ENCODE results near the gene ATG4B.

The ATG4B gene

GRCh38 chr2:241632478-241633325, 4.8 kb upstream of the ATG4B start:
- Histone ChIP-seq H3K4me1 (ENCODE audit: control insufficient read depth, insufficient read depth, low read length) (peaks cover 15% of the 10 kb centered on the region), H3K27me3 (ENCODE audit: control insufficient read depth in 1 of 2, insufficient read depth in 2 of 2, low read length in 2 of 2) (no peaks in the 10 kb centered on the region), H3K9ac (ENCODE audit: low read length in 2 of 2) (no peak overlapping the region), H3K27ac (ENCODE audit: low read length) (no peak overlapping the region), H3K4me3 (ENCODE audit: low read length in 2 of 2) (no peak overlapping the region), H3K9me3 (ENCODE audit: control insufficient read depth in 2 of 2, low read length in 2 of 2) (no peaks in the 10 kb centered on the region), H3K36me3 (ENCODE audit: control insufficient read depth in 2 of 2, insufficient read depth in 2 of 2, low read length in 2 of 2) (peaks cover 23 to 29% of the 10 kb centered on the region in 2 donors)

GRCh38 chr2:241633561-241633960, 3.9 kb upstream of the ATG4B start:
- Histone ChIP-seq H3K36me3 (ENCODE audit: control insufficient read depth in 2 of 2, insufficient read depth in 2 of 2, low read length in 2 of 2) (peaks cover 23 to 28% of the 10 kb centered on the region in 2 donors), H3K9ac (ENCODE audit: low read length in 2 of 2) (no peak overlapping the region), H3K27me3 (ENCODE audit: control insufficient read depth in 1 of 2, insufficient read depth in 2 of 2, low read length in 2 of 2) (no peaks in the 10 kb centered on the region), H3K9me3 (ENCODE audit: control insufficient read depth in 2 of 2, low read length in 2 of 2) (no peaks in the 10 kb centered on the region), H3K4me3 (ENCODE audit: low read length in 2 of 2) (no peak overlapping the region), H3K4me1 (ENCODE audit: control insufficient read depth, insufficient read depth, low read length) (peaks cover 21% of the 10 kb centered on the region), H3K27ac (ENCODE audit: low read length) (no peak overlapping the region)

GRCh38 chr2:241635756-241636155, 1.7 kb upstream of the ATG4B start:
- no peaks in the 10 kb centered on the region for H3K9me3 ChIP-seq (ENCODE audit: control insufficient read depth in 2 of 2, low read length in 2 of 2)
- H3K9ac ChIP-seq (ENCODE audit: low read length in 2 of 2), result peak overlapping the region; percentile 79 to 83
- H3K27me3 ChIP-seq (ENCODE audit: control insufficient read depth in 1 of 2, insufficient read depth in 2 of 2, low read length in 2 of 2), result no peaks in the 10 kb centered on the region
- peaks cover 38% of the 10 kb centered on the region for H3K4me1 ChIP-seq (ENCODE audit: control insufficient read depth, insufficient read depth, low read length)
- peaks cover 16 to 24% of the 10 kb centered on the region in 2 donors for H3K36me3 ChIP-seq (ENCODE audit: control insufficient read depth in 2 of 2, insufficient read depth in 2 of 2, low read length in 2 of 2)
- peak overlapping the region; percentile 64 for H3K27ac ChIP-seq (ENCODE audit: low read length)
- H3K4me3 ChIP-seq (ENCODE audit: low read length in 2 of 2), result peak overlapping the region; percentile 70 to 90

GRCh38 chr2:241636182-241637017, 1.1 kb upstream of the ATG4B start:
- H3K9me3 ChIP-seq (ENCODE audit: control insufficient read depth in 2 of 2, low read length in 2 of 2), result no peaks in the 10 kb centered on the region

GRCh38 chr2:241637795-241638660, 535 bp downstream of the ATG4B start:
- H3K36me3 ChIP-seq (ENCODE audit: control insufficient read depth in 2 of 2, insufficient read depth in 2 of 2, low read length in 2 of 2), result peaks cover 6 to 8% of the 10 kb centered on the region in 2 donors
- H3K4me1 ChIP-seq (ENCODE audit: control insufficient read depth, insufficient read depth, low read length), result peaks cover 50% of the 10 kb centered on the region
- H3K27me3 ChIP-seq (ENCODE audit: control insufficient read depth in 1 of 2, insufficient read depth in 2 of 2, low read length in 2 of 2), result no peaks in the 10 kb centered on the region
- H3K27ac ChIP-seq (ENCODE audit: low read length), result peak overlapping the region; percentile 93
- peak overlapping the region; percentile 93 to 97 for H3K9ac ChIP-seq (ENCODE audit: low read length in 2 of 2)
- H3K4me3 ChIP-seq (ENCODE audit: low read length in 2 of 2), result peak overlapping the region; percentile 46 to 90
- no peaks in the 10 kb centered on the region for H3K9me3 ChIP-seq (ENCODE audit: control insufficient read depth in 2 of 2, low read length in 2 of 2)

More at GRCh38 chr2:241636182-241637017, 1.1 kb upstream of the ATG4B start:
- Histone ChIP-seq H3K4me1 (ENCODE audit: control insufficient read depth, insufficient read depth, low read length) (peaks cover 43% of the 10 kb centered on the region), H3K9ac (ENCODE audit: low read length in 2 of 2) (peak overlapping the region; percentile 79 to 83), H3K4me3 (ENCODE audit: low read length in 2 of 2) (peak overlapping the region; percentile 70 to 90), H3K27me3 (ENCODE audit: control insufficient read depth in 1 of 2, insufficient read depth in 2 of 2, low read length in 2 of 2) (no peaks in the 10 kb centered on the region), H3K36me3 (ENCODE audit: control insufficient read depth in 2 of 2, insufficient read depth in 2 of 2, low read length in 2 of 2) (peaks cover 16 to 21% of the 10 kb centered on the region in 2 donors), H3K27ac (ENCODE audit: low read length) (peak overlapping the region; percentile 64)

GRCh38 chr2:241638940-241639339, 1.4 kb downstream of the ATG4B start:
- Histone ChIP-seq H3K4me3 (ENCODE audit: low read length in 2 of 2) (peak overlapping the region; percentile 46 to 90), H3K9me3 (ENCODE audit: control insufficient read depth in 2 of 2, low read length in 2 of 2) (no peaks in the 10 kb centered on the region), H3K4me1 (ENCODE audit: control insufficient read depth, insufficient read depth, low read length) (peaks cover 50% of the 10 kb centered on the region), H3K27me3 (ENCODE audit: control insufficient read depth in 1 of 2, insufficient read depth in 2 of 2, low read length in 2 of 2) (no peaks in the 10 kb centered on the region), H3K27ac (ENCODE audit: low read length) (no peak overlapping the region), H3K36me3 (ENCODE audit: control insufficient read depth in 2 of 2, insufficient read depth in 2 of 2, low read length in 2 of 2) (no peaks in the 10 kb centered on the region), H3K9ac (ENCODE audit: low read length in 2 of 2) (peak overlapping the region in 1 of 2 donors; percentile 93)

- Histone ChIP-seq H3K4me3 (ENCODE audit: low read length in 2 of 2) (peak overlapping the region; percentile 46 to 90), H3K27me3 (ENCODE audit: control insufficient read depth in 1 of 2, insufficient read depth in 2 of 2, low read length in 2 of 2) (no peaks in the 10 kb centered on the region), H3K4me1 (ENCODE audit: control insufficient read depth, insufficient read depth, low read length) (peaks cover 48% of the 10 kb centered on the region), H3K9ac (ENCODE audit: low read length in 2 of 2) (peak overlapping the region in 1 of 2 donors; percentile 93), H3K9me3 (ENCODE audit: control insufficient read depth in 2 of 2, low read length in 2 of 2) (no peaks in the 10 kb centered on the region), H3K27ac (ENCODE audit: low read length) (no peak overlapping the region), H3K36me3 (ENCODE audit: control insufficient read depth in 2 of 2, insufficient read depth in 2 of 2, low read length in 2 of 2) (no peaks in the 10 kb centered on the region)
Observed at GRCh38 chr2:241639385-241639784, 1.9 kb downstream of the ATG4B start.

GRCh38 chr2:241640165-241640795, 2.8 kb downstream of the ATG4B start:
- Histone ChIP-seq H3K36me3 (ENCODE audit: control insufficient read depth in 2 of 2, insufficient read depth in 2 of 2, low read length in 2 of 2) (peaks cover 0 to under 1% of the 10 kb centered on the region in 2 donors), H3K9me3 (ENCODE audit: control insufficient read depth in 2 of 2, low read length in 2 of 2) (no peaks in the 10 kb centered on the region), H3K4me3 (ENCODE audit: low read length in 2 of 2) (peak overlapping the region in 1 of 2 donors; percentile 22), H3K27me3 (ENCODE audit: control insufficient read depth in 1 of 2, insufficient read depth in 2 of 2, low read length in 2 of 2) (no peaks in the 10 kb centered on the region), H3K27ac (ENCODE audit: low read length) (peak overlapping the region; percentile 46), H3K9ac (ENCODE audit: low read length in 2 of 2) (no peak overlapping the region), H3K4me1 (ENCODE audit: control insufficient read depth, insufficient read depth, low read length) (peaks cover 46% of the 10 kb centered on the region)

GRCh38 chr2:241641631-241642030, 4.1 kb downstream of the ATG4B start:
- Histone ChIP-seq H3K27ac (ENCODE audit: low read length) (no peak overlapping the region), H3K4me1 (ENCODE audit: control insufficient read depth, insufficient read depth, low read length) (peaks cover 48% of the 10 kb centered on the region)

More at GRCh38 chr2:241641631-241642030, 4.1 kb downstream of the ATG4B start:
- Histone ChIP-seq H3K36me3 (ENCODE audit: control insufficient read depth in 2 of 2, insufficient read depth in 2 of 2, low read length in 2 of 2) (peaks cover 0 to 2% of the 10 kb centered on the region in 2 donors), H3K9me3 (ENCODE audit: control insufficient read depth in 2 of 2, low read length in 2 of 2) (no peaks in the 10 kb centered on the region), H3K4me3 (ENCODE audit: low read length in 2 of 2) (no peak overlapping the region), H3K27me3 (ENCODE audit: control insufficient read depth in 1 of 2, insufficient read depth in 2 of 2, low read length in 2 of 2) (no peaks in the 10 kb centered on the region), H3K9ac (ENCODE audit: low read length in 2 of 2) (no peak overlapping the region)

Data from stomach smooth muscle (tissue), 2 donors.